Stimulated activated naive CD8-positive, alpha-beta T cell treated with anti-CD3 and anti-CD28 coated beads, Interleukin-15, amount 100 ng/mL, for 72 hours (primary cell): ENCODE results near the gene SNCG.
"Not testable (repeated sequence)": the region's sequence is repeated elsewhere in the genome, so short reads cannot be mapped to it uniquely, and the experiment has no call there.

ENCODE experiments used
- ATAC-seq: fragments of 150-1000 bp; cut with Tn5 transposase; 2 replicates; pipeline ENCODE4 v1.10.0; 2021; ENCODE audit warnings: mild to moderate bottlenecking, moderate library complexity
- DNase-seq, 2 donors: peaks; one replicate each; pipeline ENCODE4 v3.0.0; 2021 to 2022
- H3K27ac Mint-ChIP-seq, 2 donors: one replicate each; pipeline ENCODE4 v1.8.0; 2022; ENCODE audit warnings: mild to moderate bottlenecking in 2 of 2, mixed read lengths in 2 of 2, moderate library complexity in 2 of 2
- H3K27me3 Mint-ChIP-seq: one replicate; pipeline ENCODE4 v1.8.0; 2022; ENCODE audit warnings: mixed read lengths
- H3K4me1 Mint-ChIP-seq: one replicate; pipeline ENCODE4 v1.8.0; 2022; ENCODE audit warnings: mild to moderate bottlenecking, mixed read lengths
- H3K4me3 Mint-ChIP-seq, 2 donors: one replicate each; pipeline ENCODE4 v1.8.0; 2022; ENCODE audit warnings: mild to moderate bottlenecking in 2 of 2, mixed read lengths in 2 of 2, moderate library complexity in 1 of 2
- H3K9me3 Mint-ChIP-seq, 2 donors: one replicate each; pipeline ENCODE4 v1.8.0; 2022; ENCODE audit warnings: mixed read lengths in 2 of 2

SNCG gene

GRCh38 chr10:86976362-86977056, 18.1 kb downstream of the SNCG start:
- Mint-ChIP-seq H3K27ac (no peak overlapping the region), H3K4me1 (peaks cover 12% of the 10 kb centered on the region), H3K4me3 (no peak overlapping the region), H3K9me3 (no peaks in the 10 kb centered on the region), H3K27me3 (peaks cover 6% of the 10 kb centered on the region)
- ATAC-seq (no peak), DNase-seq (no peak)

- not testable (repeated sequence) for H3K4me3 Mint-ChIP-seq, ATAC-seq, H3K27me3 Mint-ChIP-seq, H3K27ac Mint-ChIP-seq, H3K9me3 Mint-ChIP-seq, H3K4me1 Mint-ChIP-seq, DNase-seq
These were observed 20.1 kb downstream of the SNCG start for GRCh38 chr10:86978457-86978856.

- no peak for ATAC-seq
- Mint-ChIP-seq H3K4me1 (no peaks in the 10 kb centered on the region), H3K9me3 (no peaks in the 10 kb centered on the region), H3K4me3 (no peak overlapping the region), H3K27me3 (no peaks in the 10 kb centered on the region), H3K27ac (no peak overlapping the region)
- no peak for DNase-seq
These were observed 21.0 kb downstream of the SNCG start for GRCh38 chr10:86979296-86979818.

GRCh38 chr10:86979977-86980448, 21.6 kb downstream of the SNCG start:
- Mint-ChIP-seq H3K9me3 (no peaks in the 10 kb centered on the region), H3K4me3 (no peak overlapping the region), H3K4me1 (no peaks in the 10 kb centered on the region), H3K27me3 (no peaks in the 10 kb centered on the region), H3K27ac (no peak overlapping the region)
- no peak for DNase-seq
- no peak for ATAC-seq

GRCh38 chr10:86981020-86981419, 22.6 kb downstream of the SNCG start:
- not testable (repeated sequence) for DNase-seq, ATAC-seq, H3K4me3 Mint-ChIP-seq, H3K4me1 Mint-ChIP-seq, H3K27me3 Mint-ChIP-seq, H3K9me3 Mint-ChIP-seq, H3K27ac Mint-ChIP-seq

DNA sequence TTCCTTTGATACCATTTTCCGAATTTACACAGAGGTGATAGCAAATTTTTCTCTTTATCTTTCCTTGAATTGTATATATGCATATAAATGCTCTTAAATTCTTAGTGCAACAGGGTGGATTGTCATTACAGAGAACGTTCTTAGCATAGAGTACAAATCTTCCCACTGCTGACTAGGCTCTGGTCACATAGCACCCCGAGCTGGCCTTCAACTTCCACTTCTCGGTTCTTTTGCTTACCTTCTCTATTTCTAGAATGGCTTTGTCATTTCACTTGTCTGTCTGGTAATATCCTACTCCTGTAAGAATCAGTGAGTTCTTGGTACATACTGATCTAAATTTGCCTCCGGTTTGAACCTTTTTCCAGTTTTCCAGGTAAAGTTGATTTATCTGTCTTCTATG, 23.3 kb downstream of the SNCG start:
- DNase-seq (no peak), ATAC-seq (no peak)
- no peaks in the 10 kb centered on the region for H3K9me3 Mint-ChIP-seq
- no peak overlapping the region for H3K27ac Mint-ChIP-seq
- no peaks in the 10 kb centered on the region for H3K4me1 Mint-ChIP-seq
- no peak overlapping the region for H3K4me3 Mint-ChIP-seq
- no peaks in the 10 kb centered on the region for H3K27me3 Mint-ChIP-seq

DNA sequence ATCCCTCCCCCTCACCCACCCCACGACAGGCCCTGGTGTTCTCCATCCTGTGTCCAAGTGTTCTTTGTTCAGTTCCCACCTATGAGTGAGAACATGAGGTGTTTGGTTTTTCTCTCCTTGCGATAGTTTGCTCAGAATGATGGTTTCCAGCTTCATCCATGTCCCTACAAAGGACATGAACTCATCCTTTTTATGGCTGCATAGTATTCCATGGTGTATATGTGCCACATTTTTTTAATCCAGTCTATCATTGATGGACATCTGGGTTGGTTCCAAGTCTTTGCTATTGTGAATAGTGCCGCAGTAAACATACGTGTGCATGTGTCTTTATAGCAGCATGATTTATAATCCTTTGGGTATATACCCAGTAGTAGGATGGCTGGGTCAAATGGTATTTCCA, 26.1 kb downstream of the SNCG start:
- not testable (repeated sequence) for H3K9me3 Mint-ChIP-seq, ATAC-seq, H3K27me3 Mint-ChIP-seq, H3K4me1 Mint-ChIP-seq, DNase-seq, H3K4me3 Mint-ChIP-seq, H3K27ac Mint-ChIP-seq

- peaks cover 15% of the 10 kb centered on the region for H3K27me3 Mint-ChIP-seq
- H3K4me1 Mint-ChIP-seq: no peaks in the 10 kb centered on the region
- no peaks in the 10 kb centered on the region for H3K9me3 Mint-ChIP-seq
- no peak overlapping the region for H3K27ac Mint-ChIP-seq
- DNase-seq (no peak), ATAC-seq (no peak)
- H3K4me3 Mint-ChIP-seq: no peak overlapping the region
These were observed 30.1 kb downstream of the SNCG start for GRCh38 chr10:86988520-86988919.

DNA sequence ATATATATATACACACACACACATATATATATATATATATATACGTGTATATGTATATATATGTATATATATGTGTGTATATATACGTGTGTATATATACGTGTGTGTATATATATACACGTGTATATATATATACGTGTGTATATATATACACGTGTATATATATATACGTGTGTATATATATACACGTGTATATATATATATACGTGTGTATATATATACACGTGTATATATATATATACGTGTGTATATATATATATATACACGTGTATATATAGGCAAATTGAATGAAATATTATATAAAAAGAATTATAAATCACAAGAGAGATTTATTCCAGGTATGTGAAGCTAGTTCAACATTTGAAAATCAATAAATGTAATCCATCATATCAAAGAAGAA, 33.0 kb downstream of the SNCG start:
- ATAC-seq, H3K4me3 Mint-ChIP-seq, H3K9me3 Mint-ChIP-seq, H3K27ac Mint-ChIP-seq, DNase-seq, H3K4me1 Mint-ChIP-seq: not testable (repeated sequence)
- H3K27me3 Mint-ChIP-seq: peaks cover 15% of the 10 kb centered on the region

GRCh38 chr10:86992456-86992855, 34.1 kb downstream of the SNCG start:
- ATAC-seq: no peak
- Mint-ChIP-seq H3K27me3 (peaks cover 15% of the 10 kb centered on the region), H3K4me3 (no peak overlapping the region), H3K4me1 (no peaks in the 10 kb centered on the region), H3K9me3 (no peaks in the 10 kb centered on the region), H3K27ac (no peak overlapping the region)
- DNase-seq: no peak

DNA sequence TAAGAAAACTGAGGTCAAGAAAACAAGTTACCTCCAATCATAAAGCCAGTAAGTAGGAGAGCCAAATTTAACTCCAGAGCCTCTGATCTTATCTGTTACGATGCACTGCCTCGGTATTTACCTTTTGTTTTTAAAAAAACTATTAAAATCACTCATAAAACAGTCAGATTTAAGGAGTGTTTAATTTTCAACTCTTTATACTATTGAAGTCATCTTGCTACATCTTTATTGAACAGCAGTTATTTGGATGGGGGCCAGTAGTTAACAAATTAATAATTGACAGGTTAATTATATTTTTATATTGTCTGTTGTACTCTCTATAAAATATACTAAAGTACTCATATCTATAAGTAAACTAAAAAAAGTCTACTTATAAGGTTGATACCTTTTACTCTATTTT, 34.5 kb downstream of the SNCG start:
- H3K9me3 Mint-ChIP-seq: no peaks in the 10 kb centered on the region
- no peak for DNase-seq
- H3K27me3 Mint-ChIP-seq: peaks cover 15% of the 10 kb centered on the region
- no peak for ATAC-seq
- H3K4me1 Mint-ChIP-seq: no peaks in the 10 kb centered on the region
- no peak overlapping the region for H3K4me3 Mint-ChIP-seq
- no peak overlapping the region for H3K27ac Mint-ChIP-seq

- H3K27me3 Mint-ChIP-seq, H3K9me3 Mint-ChIP-seq, H3K4me3 Mint-ChIP-seq, ATAC-seq, H3K4me1 Mint-ChIP-seq, DNase-seq, H3K27ac Mint-ChIP-seq: not testable (repeated sequence)
These were observed 41.5 kb downstream of the SNCG start for GRCh38 chr10:86999802-87000403.

GRCh38 chr10:87000491-87000890, 42.1 kb downstream of the SNCG start:
- ATAC-seq (no peak), DNase-seq (no peak)
- Mint-ChIP-seq H3K4me1 (no peaks in the 10 kb centered on the region), H3K4me3 (no peak overlapping the region), H3K27me3 (no peaks in the 10 kb centered on the region), H3K27ac (no peak overlapping the region), H3K9me3 (no peaks in the 10 kb centered on the region)

GRCh38 chr10:87007124-87007523, 48.7 kb downstream of the SNCG start:
- ATAC-seq, H3K4me3 Mint-ChIP-seq, DNase-seq, H3K4me1 Mint-ChIP-seq, H3K27ac Mint-ChIP-seq, H3K9me3 Mint-ChIP-seq, H3K27me3 Mint-ChIP-seq: not testable (repeated sequence)

GRCh38 chr10:87007674-87008073, 49.3 kb downstream of the SNCG start:
- not testable (repeated sequence) for DNase-seq, H3K4me1 Mint-ChIP-seq, H3K27me3 Mint-ChIP-seq, ATAC-seq, H3K4me3 Mint-ChIP-seq, H3K9me3 Mint-ChIP-seq, H3K27ac Mint-ChIP-seq

GRCh38 chr10:87008303-87008702, 49.9 kb downstream of the SNCG start:
- not testable (repeated sequence) for DNase-seq, ATAC-seq, H3K27ac Mint-ChIP-seq

More at GRCh38 chr10:87008303-87008702, 49.9 kb downstream of the SNCG start:
- H3K4me3 Mint-ChIP-seq, H3K4me1 Mint-ChIP-seq, H3K9me3 Mint-ChIP-seq, H3K27me3 Mint-ChIP-seq: not testable (repeated sequence)
